ENCODE data around the gene SIRT3. TPM values are rescaled to one million over a fixed set of nuclear protein-coding genes. Genes with fewer than 3 reads are reported as not detected.

The SIRT3 gene
- total RNA-seq, 1 experiment from 2014 or later, result 37.5 TPM

- H3K27me3 ChIP-seq (ENCODE audit: control insufficient read depth, insufficient read depth, low read length), result no peaks in the 10 kb centered on the region
- in situ Hi-C loops (cut with HindIII; ENCODE audit: low pct_unique_long_range_greater_than_20kb, low sequenced_read_pairs), result no loop called here
- ChIA-PET POLR2A (interaction anchor here (0.6 to 1.0 kb wide), 5 partner anchors 9 to 265 kb away, joined by 3 to 10 read pairs (median 3); no protein-coding TSS in a partner anchor), CTCF (interaction anchor here (1.0 kb wide), 1 partner anchor 43 kb away, joined by 3 read pairs; no protein-coding TSS in a partner anchor)
- BruUV-seq (replicated peaks), result TSS peak; percentile 89
- peak; percentile 29 for ATAC-seq
- TF ChIP-seq CTCF (IDR thresholded peaks at IDR 0.05), result no peak
- no peak for TF ChIP-seq REST (IDR thresholded peaks at IDR 0.05; ENCODE audit: insufficient read depth in 1 of 2, low read depth in 2 of 2, low read length in 1 of 2)
- TF ChIP-seq POLR2AphosphoS5 (IDR thresholded peaks at IDR 0.05; ENCODE audit: low read depth, low read length), result no peak
- TF ChIP-seq TCF7L2 (IDR thresholded peaks at IDR 0.05; ENCODE audit: low read depth, low read length), result no peak
- TF ChIP-seq SIN3A (IDR thresholded peaks at IDR 0.05; ENCODE audit: borderline replicate concordance, insufficient read depth, low read depth, low read length), result no peak
- H3K36me3 ChIP-seq (ENCODE audit: control insufficient read depth, insufficient read depth, low read length), result peaks cover 27% of the 10 kb centered on the region
- no peaks in the 10 kb centered on the region for H3K9me3 ChIP-seq (ENCODE audit: control insufficient read depth, insufficient read depth, low read depth, low read length)
- no peak for DNase-seq (ENCODE audit: low read depth, low spot score)
- H3K4me1 ChIP-seq (ENCODE audit: control insufficient read depth, insufficient read depth, low read length), result peaks cover 33% of the 10 kb centered on the region
- peak overlapping the region; percentile 99 to 100 for H3K4me3 ChIP-seq (ENCODE audit: low read depth in 2 of 2, low read length in 2 of 2)
- peak overlapping the region; percentile 100 for H3K27ac ChIP-seq (ENCODE audit: low read length)
- intact Hi-C loops (cut with micrococcal nuclease; ENCODE audit: unreplicated experiment), result no loop called here
These were observed 28.3 kb downstream of the SIRT3 start for GRCh38 chr11:207863-208180.

- H3K4me1 ChIP-seq (ENCODE audit: control insufficient read depth, insufficient read depth, low read length), result peaks cover 33% of the 10 kb centered on the region
- ChIA-PET CTCF (interaction anchor here (0.6 to 1.0 kb wide), 3 partner anchors 43 to 241 kb away, joined by 3 to 4 read pairs (median 3); no protein-coding TSS in a partner anchor), POLR2A (interaction anchor here (0.6 to 1.0 kb wide), 4 partner anchors 9 to 265 kb away, joined by 3 to 5 read pairs (median 3); no protein-coding TSS in a partner anchor)
- in situ Hi-C loops (cut with HindIII; ENCODE audit: low pct_unique_long_range_greater_than_20kb, low sequenced_read_pairs), result no loop called here
- H3K9me3 ChIP-seq (ENCODE audit: control insufficient read depth, insufficient read depth, low read depth, low read length), result no peaks in the 10 kb centered on the region
- ATAC-seq (peak; percentile 86), DNase-seq (ENCODE audit: low read depth, low spot score) (peak; percentile 98)
- H3K4me3 ChIP-seq (ENCODE audit: low read depth in 2 of 2, low read length in 2 of 2), result peak within 1 kb of the TSS; percentile 99 to 100
- intact Hi-C loops (cut with micrococcal nuclease; ENCODE audit: unreplicated experiment), result no loop called here
- BruUV-seq (replicated peaks), result no TSS peak
- peaks cover 27% of the 10 kb centered on the region for H3K36me3 ChIP-seq (ENCODE audit: control insufficient read depth, insufficient read depth, low read length)
- peak within 1 kb of the TSS; percentile 100 for H3K27ac ChIP-seq (ENCODE audit: low read length)
- H3K27me3 ChIP-seq (ENCODE audit: control insufficient read depth, insufficient read depth, low read length), result no peaks in the 10 kb centered on the region
- peak in 1 of 2 experiments; percentile 69; a peak in 1 of 4 replicates for TF ChIP-seq REST (IDR thresholded peaks at IDR 0.05; ENCODE audit: insufficient read depth in 1 of 2, low read depth in 2 of 2, low read length in 1 of 2)
- no peak for TF ChIP-seq CTCF (IDR thresholded peaks at IDR 0.05)
- peak; percentile 84; the same call in 1 of the 2 replicates for TF ChIP-seq SIN3A (IDR thresholded peaks at IDR 0.05; ENCODE audit: borderline replicate concordance, insufficient read depth, low read depth, low read length)
- TF ChIP-seq POLR2AphosphoS5 (IDR thresholded peaks at IDR 0.05; ENCODE audit: low read depth, low read length), result peak; percentile 95
- peak; percentile 73; the same call in 1 of the 2 replicates for TF ChIP-seq TCF7L2 (IDR thresholded peaks at IDR 0.05; ENCODE audit: low read depth, low read length)
These were observed 28.8 kb downstream of the SIRT3 start, which contains the start of the genes BET1L and RIC8A for GRCh38 chr11:207208-207862. Gene BET1L, minus strand, starts transcription at chr11:207399. Its CDS starts 78 bp downstream, at chr11:207321. Gene RIC8A, plus strand, starts transcription at chr11:207708. Its CDS starts 1,147 bp downstream, at chr11:208855.
